ENCODE measurements around the gene OR4D11.

The OR4D11 gene

DNA sequence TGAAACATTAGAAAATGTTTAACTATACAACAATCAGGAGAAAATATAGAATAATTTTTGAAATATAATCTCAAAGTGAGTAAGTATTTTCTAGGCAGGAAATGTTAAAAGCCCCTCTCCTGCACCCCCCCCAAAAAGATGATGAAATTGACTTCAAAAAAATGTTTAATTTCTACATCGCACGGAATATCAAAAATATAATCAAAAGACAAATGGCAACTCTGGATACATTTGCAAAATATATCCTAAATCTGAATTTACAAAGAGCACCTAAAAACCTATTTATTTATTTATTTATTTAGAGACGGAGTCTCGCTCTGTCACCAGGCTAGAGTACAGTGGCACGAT lies 44.9 kb downstream of the OR4D11 start:
- TF ChIP-seq PPARA (CRISPR knock-in tag; IDR thresholded peaks at IDR 0.05; ENCODE audit: borderline replicate concordance) (no peak), BACH2 (CRISPR knock-in tag; IDR thresholded peaks at IDR 0.05; ENCODE audit: borderline replicate concordance) (no peak), TCF4 (CRISPR knock-in tag; IDR thresholded peaks at IDR 0.05; ENCODE audit: borderline replicate concordance) (no peak), ZNF565 (CRISPR knock-in tag; conservative IDR thresholded peaks at IDR 0.05; ENCODE audit: low read depth) (no peak), ESRRG (CRISPR knock-in tag; IDR thresholded peaks at IDR 0.05) (no peak), TOX (CRISPR knock-in tag; IDR thresholded peaks at IDR 0.05; ENCODE audit: borderline replicate concordance) (no peak)
- no peak for ATAC-seq

GRCh38 chr11:59550368-59550841 lies 47.0 kb downstream of the OR4D11 start:
- peak; percentile 92 for ATAC-seq
- TF ChIP-seq, protein P1, sequence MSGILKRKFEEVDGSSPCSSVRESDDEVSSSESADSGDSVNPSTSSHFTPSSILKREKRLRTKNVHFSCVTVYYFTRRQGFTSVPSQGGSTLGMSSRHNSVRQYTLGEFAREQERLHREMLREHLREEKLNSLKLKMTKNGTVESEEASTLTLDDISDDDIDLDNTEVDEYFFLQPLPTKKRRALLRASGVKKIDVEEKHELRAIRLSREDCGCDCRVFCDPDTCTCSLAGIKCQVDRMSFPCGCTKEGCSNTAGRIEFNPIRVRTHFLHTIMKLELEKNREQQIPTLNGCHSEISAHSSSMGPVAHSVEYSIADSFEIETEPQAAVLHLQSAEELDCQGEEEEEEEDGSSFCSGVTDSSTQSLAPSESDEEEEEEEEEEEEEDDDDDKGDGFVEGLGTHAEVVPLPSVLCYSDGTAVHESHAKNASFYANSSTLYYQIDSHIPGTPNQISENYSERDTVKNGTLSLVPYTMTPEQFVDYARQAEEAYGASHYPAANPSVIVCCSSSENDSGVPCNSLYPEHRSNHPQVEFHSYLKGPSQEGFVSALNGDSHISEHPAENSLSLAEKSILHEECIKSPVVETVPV (CRISPR knock-in tag; IDR thresholded peaks at IDR 0.05): no peak
- no peak for TF ChIP-seq ZNF565 (CRISPR knock-in tag; conservative IDR thresholded peaks at IDR 0.05; ENCODE audit: low read depth)

DNA sequence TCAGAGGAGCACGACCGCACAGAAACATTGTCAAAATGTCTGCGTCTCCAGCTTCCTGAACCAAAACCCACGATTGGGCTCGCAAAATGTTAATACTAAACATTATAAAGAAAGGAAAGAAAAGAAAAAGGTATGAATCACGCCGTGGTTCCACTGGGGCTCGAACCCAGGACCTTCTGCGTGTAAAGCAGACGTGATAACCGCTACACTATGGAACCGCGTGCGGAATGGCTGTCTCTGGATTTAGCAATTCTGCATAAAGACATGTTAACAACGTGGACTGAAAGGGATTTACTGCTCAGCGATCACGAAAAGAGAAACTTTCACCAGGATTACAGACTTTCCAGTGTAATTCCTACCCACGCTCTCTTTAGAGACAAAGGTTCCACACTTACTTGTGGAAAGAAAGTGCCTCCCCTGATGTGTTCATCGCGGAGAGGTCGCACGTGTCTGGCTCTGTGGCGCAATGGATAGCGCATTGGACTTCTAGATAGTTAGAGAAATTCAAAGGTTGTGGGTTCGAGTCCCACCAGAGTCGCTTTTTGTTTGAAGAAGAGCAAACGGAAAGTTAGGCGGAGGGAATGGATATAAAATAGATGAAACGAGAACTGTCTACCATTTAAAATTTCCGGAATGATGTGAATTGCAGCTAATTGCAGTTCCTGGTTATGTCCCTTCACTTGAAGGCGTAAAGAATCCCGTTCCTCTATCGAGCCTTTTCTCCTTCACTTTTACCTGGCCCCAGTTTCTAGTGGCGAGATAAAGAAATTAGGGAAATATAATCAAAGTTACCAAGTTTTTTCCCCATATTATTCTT lies 47.7 kb downstream of the OR4D11 start:
- TF ChIP-seq TOX (CRISPR knock-in tag; IDR thresholded peaks at IDR 0.05; ENCODE audit: borderline replicate concordance) (no peak), TSHZ2 (CRISPR knock-in tag; IDR thresholded peaks at IDR 0.05) (no peak), TCF4 (CRISPR knock-in tag; IDR thresholded peaks at IDR 0.05; ENCODE audit: borderline replicate concordance) (no peak), BACH2 (CRISPR knock-in tag; IDR thresholded peaks at IDR 0.05; ENCODE audit: borderline replicate concordance) (no peak), ZFP30 (CRISPR knock-in tag; IDR thresholded peaks at IDR 0.05) (no peak), OSR1 (CRISPR knock-in tag; IDR thresholded peaks at IDR 0.05) (no peak), ISL1 (CRISPR knock-in tag; IDR thresholded peaks at IDR 0.05) (no peak), ZNF565 (CRISPR knock-in tag; conservative IDR thresholded peaks at IDR 0.05; ENCODE audit: low read depth) (no peak)
- TF ChIP-seq, protein P2, sequence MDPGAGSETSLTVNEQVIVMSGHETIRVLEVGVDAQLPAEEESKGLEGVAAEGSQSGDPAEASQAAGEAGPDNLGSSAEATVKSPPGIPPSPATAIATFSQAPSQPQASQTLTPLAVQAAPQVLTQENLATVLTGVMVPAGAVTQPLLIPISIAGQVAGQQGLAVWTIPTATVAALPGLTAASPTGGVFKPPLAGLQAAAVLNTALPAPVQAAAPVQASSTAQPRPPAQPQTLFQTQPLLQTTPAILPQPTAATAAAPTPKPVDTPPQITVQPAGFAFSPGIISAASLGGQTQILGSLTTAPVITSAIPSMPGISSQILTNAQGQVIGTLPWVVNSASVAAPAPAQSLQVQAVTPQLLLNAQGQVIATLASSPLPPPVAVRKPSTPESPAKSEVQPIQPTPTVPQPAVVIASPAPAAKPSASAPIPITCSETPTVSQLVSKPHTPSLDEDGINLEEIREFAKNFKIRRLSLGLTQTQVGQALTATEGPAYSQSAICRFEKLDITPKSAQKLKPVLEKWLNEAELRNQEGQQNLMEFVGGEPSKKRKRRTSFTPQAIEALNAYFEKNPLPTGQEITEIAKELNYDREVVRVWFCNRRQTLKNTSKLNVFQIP (CRISPR knock-in tag; IDR thresholded peaks at IDR 0.05; ENCODE audit: borderline replicate concordance, low read depth): no peak
- peak; percentile 58 for ATAC-seq

DNA sequence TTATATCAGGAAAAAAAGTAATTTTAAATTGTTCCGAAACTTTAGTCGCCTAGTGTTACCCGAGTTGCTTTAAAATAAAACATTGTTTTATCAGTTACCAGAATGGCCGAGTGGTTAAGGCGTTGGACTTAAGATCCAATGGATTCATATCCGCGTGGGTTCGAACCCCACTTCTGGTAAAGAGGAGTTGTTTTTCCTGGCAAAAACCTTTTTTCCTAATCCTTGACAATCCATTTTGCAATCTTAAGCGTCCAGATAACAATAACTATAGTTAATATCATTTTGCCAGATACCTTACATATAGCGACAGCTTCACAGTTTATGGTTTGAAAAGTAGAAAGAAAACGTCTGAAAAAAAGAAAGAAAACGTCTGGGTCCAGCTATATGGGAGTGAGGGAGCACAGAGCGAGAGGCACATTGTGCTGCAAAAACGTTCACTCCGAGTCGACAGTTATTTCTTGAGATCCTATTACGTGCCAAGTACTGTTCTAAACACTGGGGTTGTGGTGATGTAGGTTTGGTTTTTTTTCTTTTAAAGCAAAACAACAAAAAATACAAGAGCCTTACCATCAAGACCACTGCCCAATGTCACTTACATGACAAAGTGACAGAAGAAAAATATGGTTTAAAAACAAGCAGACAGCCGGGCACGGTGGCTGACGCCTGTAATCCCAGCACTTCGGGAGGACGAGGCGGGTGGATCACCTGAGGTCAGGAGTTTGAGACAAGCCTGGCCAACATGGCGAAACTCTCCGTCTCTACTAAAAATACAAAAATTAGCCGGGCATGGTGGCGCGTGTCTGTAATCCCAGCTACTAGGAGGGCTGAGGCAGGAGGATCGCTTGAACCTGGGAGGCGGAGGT lies 48.5 kb downstream of the OR4D11 start:
- ATAC-seq: peak; percentile 13; the same call in 2 of the 3 replicates
- TF ChIP-seq ZFP3 (CRISPR knock-in tag; IDR thresholded peaks at IDR 0.05) (no peak), BACH2 (CRISPR knock-in tag; IDR thresholded peaks at IDR 0.05; ENCODE audit: borderline replicate concordance) (no peak), ZFP30 (CRISPR knock-in tag; IDR thresholded peaks at IDR 0.05) (no peak), CREB5 (CRISPR knock-in tag; IDR thresholded peaks at IDR 0.05; ENCODE audit: low read depth) (no peak), SNAI2 (CRISPR knock-in tag; IDR thresholded peaks at IDR 0.05) (no peak), TOX (CRISPR knock-in tag; IDR thresholded peaks at IDR 0.05; ENCODE audit: borderline replicate concordance) (no peak), ISL1 (CRISPR knock-in tag; IDR thresholded peaks at IDR 0.05) (no peak), ESRRG (CRISPR knock-in tag; IDR thresholded peaks at IDR 0.05) (no peak), ZC3H10 (CRISPR knock-in tag; IDR thresholded peaks at IDR 0.05) (no peak), TCF4 (CRISPR knock-in tag; IDR thresholded peaks at IDR 0.05; ENCODE audit: borderline replicate concordance) (no peak), CSDC2 (CRISPR knock-in tag; IDR thresholded peaks at IDR 0.05) (no peak), TSHZ2 (CRISPR knock-in tag; IDR thresholded peaks at IDR 0.05) (no peak), PPARA (CRISPR knock-in tag; IDR thresholded peaks at IDR 0.05; ENCODE audit: borderline replicate concordance) (no peak)
- TF ChIP-seq, protein P2 (CRISPR knock-in tag; IDR thresholded peaks at IDR 0.05; ENCODE audit: borderline replicate concordance, low read depth): no peak
- TF ChIP-seq, protein P1 (CRISPR knock-in tag; IDR thresholded peaks at IDR 0.05): no peak
